A673 (cell line): ENCODE results near the gene LYL1. TPM values are rescaled to one million over a fixed set of nuclear protein-coding genes. Genes with fewer than 3 reads are reported as not detected.

Source experiments
- BruUV-seq: library from RNA; stranded (reverse); fragments of 400-500 nt; replicated peaks from 2 replicates; lab custom pipeline; 2021; lab: Mats Ljungman, UMichigan
- CTCF ChIA-PET: fragments of 300-600 bp; sonication (Branson Sonifier 250); formaldehyde crosslinking; loops from one replicate; lab custom pipeline; 2022; ENCODE audit warnings: antibody characterized with exemption; lab: Charles Lee
- POLR2A ChIA-PET: fragments of 300-600 bp; sonication (Branson Sonifier 250); formaldehyde crosslinking; loops from one replicate; lab custom pipeline; 2022; ENCODE audit warnings: antibody characterized with exemption; ENCODE audit not compliant: low non-redundant PET; lab: Charles Lee
- DNase-seq: peaks from one replicate; pipeline ENCODE4 v3.0.0-alpha.2; 2015; ENCODE audit warnings: low spot score
- H3K27ac ChIP-seq: fragments of 200-600 bp; sonication (generic); 2 replicates; pipeline ENCODE4 v1.5.1; 2016; ENCODE audit warnings: mixed run types, low read depth, mild to moderate bottlenecking, mixed read lengths, antibody characterized with exemption, low read length; ENCODE audit not compliant: poor library complexity, severe bottlenecking
- H3K27me3 ChIP-seq: fragments of 200-600 bp; sonication (generic); replicated peaks from 2 replicates; pipeline ENCODE4 v1.6.1; 2017; ENCODE audit warnings: mixed run types, low read depth, mild to moderate bottlenecking, mixed read lengths, antibody characterized with exemption, low read length; ENCODE audit not compliant: insufficient read depth, poor library complexity
- H3K36me3 ChIP-seq: fragments of 200-600 bp; sonication (generic); 2 replicates; pipeline ENCODE4 v1.6.1; 2016; ENCODE audit warnings: mixed run types, mild to moderate bottlenecking, mixed read lengths, antibody characterized with exemption, low read length; ENCODE audit not compliant: insufficient read depth, poor library complexity, severe bottlenecking
- H3K4me1 ChIP-seq: fragments of 200-600 bp; sonication (generic); 2 replicates; pipeline ENCODE4 v1.6.1; 2017; ENCODE audit warnings: mixed run types, mild to moderate bottlenecking, mixed read lengths, antibody characterized with exemption, low read length; ENCODE audit not compliant: insufficient read depth, poor library complexity, severe bottlenecking
- H3K4me3 ChIP-seq: fragments of 200-600 bp; sonication (generic); 2 replicates; pipeline ENCODE4 v1.5.1; 2016; ENCODE audit warnings: low read depth, mixed run types, mild to moderate bottlenecking, mixed read lengths, low read length; ENCODE audit not compliant: poor library complexity, severe bottlenecking
- H3K9me3 ChIP-seq: fragments of 200-600 bp; sonication (generic); 2 replicates; pipeline ENCODE4 v1.6.1; 2016; ENCODE audit warnings: mixed run types, low read depth, mild to moderate bottlenecking, mixed read lengths, antibody characterized with exemption, low read length; ENCODE audit not compliant: poor library complexity, severe bottlenecking
- CTCF ChIP-seq: fragments of 300-800, 200-600 bp; sonication (generic); conservative IDR thresholded peaks from 2 replicates; pipeline ENCODE4 v1.5.1; 2017; ENCODE audit warnings: low read depth, mild to moderate bottlenecking, antibody characterized with exemption, low read length, moderate library complexity, mixed read lengths
- EZH2 ChIP-seq: fragments of 200-600 bp; sonication (generic); IDR thresholded peaks from 2 replicates; pipeline ENCODE4 v1.6.1; 2017; ENCODE audit warnings: borderline replicate concordance, low read depth, mild to moderate bottlenecking, mixed read lengths, antibody characterized with exemption, low read length; ENCODE audit not compliant: poor library complexity, severe bottlenecking
- intact Hi-C: fragments of 100-400 bp; cut with micrococcal nuclease; formaldehyde crosslinking; loops from one replicate; pipeline ENCODE4 v1.10.0; 2022; ENCODE audit not compliant: unreplicated experiment
- total RNA-seq: library from RNA; stranded (reverse); gene quantifications from 2 replicates; pipeline ENCODE4 v1.2.3, GENCODE V29; 2021

The LYL1 gene
- total RNA-seq, 1 experiment from 2014 or later, result not detected

- intact Hi-C loops, result no loop called here
- BruUV-seq, result no TSS peak
- CTCF ChIA-PET, result interaction anchor here (0.6 kb wide), 1 partner anchor 169 kb away, joined by 6 read pairs; no protein-coding TSS in a partner anchor
These were observed 6.4 kb downstream of the LYL1 start for GRCh38 chr19:13095934-13096927.

DNA sequence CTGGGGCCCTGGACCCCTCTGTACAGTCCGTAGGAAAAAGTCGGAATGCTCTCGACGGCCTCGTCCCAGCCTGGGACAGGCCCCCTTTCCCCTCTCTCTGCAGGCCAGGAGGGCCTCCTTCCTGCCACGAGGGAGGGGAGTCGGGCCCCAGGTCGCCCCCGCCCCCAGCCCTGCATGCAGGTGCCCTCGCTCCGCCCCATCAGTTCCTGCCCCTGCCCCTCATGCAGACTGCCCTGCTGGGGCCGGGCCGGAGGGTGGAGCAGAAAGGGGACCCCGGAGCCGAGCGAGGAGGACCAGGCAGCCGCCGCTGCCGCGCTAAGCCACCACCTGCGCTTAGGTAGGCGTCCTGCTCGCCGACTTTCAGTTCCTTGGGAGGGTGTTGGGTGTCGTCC is 7.3 kb downstream of the LYL1 start:
- POLR2A ChIA-PET, result no interaction called here
- H3K4me1 ChIP-seq, result peaks cover 39% of the 10 kb centered on the region
- no peak overlapping the region for H3K27ac ChIP-seq
- no peaks in the 10 kb centered on the region for H3K27me3 ChIP-seq
- BruUV-seq, result no TSS peak
- no peak overlapping the region for H3K4me3 ChIP-seq
- H3K9me3 ChIP-seq, result no peaks in the 10 kb centered on the region
- intact Hi-C loops, result no loop called here
- CTCF ChIA-PET, result interaction anchor here (0.6 to 2.4 kb wide), 2 partner anchors 118 to 170 kb away, joined by 6 to 39 read pairs; no protein-coding TSS in a partner anchor
- no peak for TF ChIP-seq EZH2
- TF ChIP-seq CTCF, result no peak
- DNase-seq, result no peak
- H3K36me3 ChIP-seq, result no peaks in the 10 kb centered on the region

More at GRCh38 chr19:13095934-13096927, 6.4 kb downstream of the LYL1 start:
- DNase-seq, result no peak
- H3K36me3 ChIP-seq, result no peaks in the 10 kb centered on the region
- POLR2A ChIA-PET, result no interaction called here
- no peaks in the 10 kb centered on the region for H3K27me3 ChIP-seq
- H3K4me1 ChIP-seq, result peaks cover 30% of the 10 kb centered on the region
- TF ChIP-seq EZH2 (no peak), CTCF (no peak)
- no peaks in the 10 kb centered on the region for H3K9me3 ChIP-seq
- H3K4me3 ChIP-seq, result no peak overlapping the region
- no peak overlapping the region for H3K27ac ChIP-seq

DNA sequence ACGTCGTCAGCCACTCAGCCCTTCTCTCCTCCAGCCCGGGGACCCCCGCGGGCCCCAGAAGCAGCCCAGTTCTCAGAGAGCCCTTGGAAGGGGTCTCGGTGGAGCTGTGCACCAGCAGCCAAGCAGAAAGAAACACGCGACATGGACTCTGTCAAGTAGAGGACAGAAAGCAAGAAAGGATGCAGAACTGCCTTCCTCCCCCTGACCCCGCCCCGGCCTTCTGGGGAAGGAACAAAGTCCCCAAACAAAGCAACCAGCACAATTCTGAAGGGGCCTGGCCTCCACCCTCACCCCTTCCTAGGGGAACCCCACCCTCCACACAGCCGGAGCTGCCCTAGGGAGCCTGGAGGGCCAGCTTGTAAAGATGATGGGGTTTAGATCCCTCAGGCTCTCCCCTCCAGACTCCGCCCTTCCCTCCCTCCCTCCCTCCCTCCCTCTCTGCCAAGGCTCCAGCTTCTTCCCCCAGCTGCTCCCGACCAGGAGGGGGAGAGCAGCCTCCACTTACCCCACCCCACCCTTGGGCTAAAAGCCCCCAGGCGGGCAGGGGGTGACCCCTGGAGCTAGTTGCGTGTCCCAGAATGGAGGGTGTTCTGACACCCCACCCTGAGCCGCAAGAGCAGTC is 7.8 kb downstream of the LYL1 start:
- Histone ChIP-seq H3K9me3 (no peaks in the 10 kb centered on the region), H3K27me3 (no peaks in the 10 kb centered on the region), H3K4me1 (peaks cover 44% of the 10 kb centered on the region), H3K27ac (no peak overlapping the region), H3K4me3 (no peak overlapping the region), H3K36me3 (no peaks in the 10 kb centered on the region)
- TF ChIP-seq CTCF (no peak), EZH2 (no peak)
- POLR2A ChIA-PET, result no interaction called here
- no TSS peak for BruUV-seq
- intact Hi-C loops, result loop anchor here (5.0 kb wide), 1 partner anchor 63 kb away; no protein-coding TSS in a partner anchor
- peak; percentile 46 for DNase-seq
- CTCF ChIA-PET, result interaction anchor here (1.3 to 2.4 kb wide), 2 partner anchors 10 to 117 kb away, joined by 4 to 39 read pairs; no protein-coding TSS in a partner anchor
